HG03571 (cell line): ENCODE results near the gene CYB561D1.
"Not testable (repeated sequence)": the region's sequence is repeated elsewhere in the genome, so short reads cannot be mapped to it uniquely, and the experiment has no call there.

Experiments
- ATAC-seq: cut with Tn5 transposase; IDR thresholded peaks from one replicate; pipeline ENCODE4 v1.9.1; 2021; ENCODE audit not compliant: unreplicated experiment

The CYB561D1 gene

GRCh38 chr1:109493805-109494539, at the start of gene CYB561D1:
Gene CYB561D1, plus strand, starts transcription at chr1:109494094. Its CDS starts 46 bp downstream, at chr1:109494140.
- peak; percentile 87 for ATAC-seq

GRCh38 chr1:109444346-109444745, 49.5 kb upstream of the CYB561D1 start:
- ATAC-seq = no peak

GRCh38 chr1:109445949-109446695, 47.8 kb upstream of the CYB561D1 start:
- not testable (repeated sequence) for ATAC-seq

GRCh38 chr1:109447524-109447923, 46.4 kb upstream of the CYB561D1 start:
- no peak for ATAC-seq

- no peak for ATAC-seq
These were observed 39.3 kb upstream of the CYB561D1 start for GRCh38 chr1:109454497-109455133.

- ATAC-seq = no peak
These were observed 36.1 kb upstream of the CYB561D1 start for GRCh38 chr1:109457819-109458218.

- no peak for ATAC-seq
These were observed 27.8 kb upstream of the CYB561D1 start for GRCh38 chr1:109466125-109466451.

- ATAC-seq = no peak
These were observed 27.2 kb upstream of the CYB561D1 start, which contains the start of gene SYPL2 for GRCh38 chr1:109466452-109467300. Gene SYPL2, plus strand, starts transcription at chr1:109466546. Its CDS starts 298 bp downstream, at chr1:109466844.

GRCh38 chr1:109467301-109467777, 26.6 kb upstream of the CYB561D1 start:
- no peak for ATAC-seq

- ATAC-seq = no peak
These were observed 25.8 kb upstream of the CYB561D1 start for GRCh38 chr1:109468061-109468460.

- no peak for ATAC-seq
These were observed 25.0 kb upstream of the CYB561D1 start for GRCh38 chr1:109468903-109469302.

GRCh38 chr1:109470245-109470644, 23.6 kb upstream of the CYB561D1 start:
- ATAC-seq = no peak

- no peak for ATAC-seq
These were observed 21.1 kb upstream of the CYB561D1 start for GRCh38 chr1:109472779-109473178.

GRCh38 chr1:109473284-109474057, 20.4 kb upstream of the CYB561D1 start:
- ATAC-seq = not testable (repeated sequence)

GRCh38 chr1:109474697-109475096, 19.2 kb upstream of the CYB561D1 start:
- ATAC-seq = no peak

- no peak for ATAC-seq
These were observed 18.6 kb upstream of the CYB561D1 start for GRCh38 chr1:109475261-109475660.

- no peak for ATAC-seq
These were observed 17.1 kb upstream of the CYB561D1 start for GRCh38 chr1:109476825-109477224.

GRCh38 chr1:109477821-109478220, 16.1 kb upstream of the CYB561D1 start:
- no peak for ATAC-seq

- no peak for ATAC-seq
These were observed 15.1 kb upstream of the CYB561D1 start for GRCh38 chr1:109478806-109479205.

GRCh38 chr1:109479311-109479710, 14.6 kb upstream of the CYB561D1 start:
- ATAC-seq = no peak
